ENCODE measurements around the gene OTUB2.

DNA sequence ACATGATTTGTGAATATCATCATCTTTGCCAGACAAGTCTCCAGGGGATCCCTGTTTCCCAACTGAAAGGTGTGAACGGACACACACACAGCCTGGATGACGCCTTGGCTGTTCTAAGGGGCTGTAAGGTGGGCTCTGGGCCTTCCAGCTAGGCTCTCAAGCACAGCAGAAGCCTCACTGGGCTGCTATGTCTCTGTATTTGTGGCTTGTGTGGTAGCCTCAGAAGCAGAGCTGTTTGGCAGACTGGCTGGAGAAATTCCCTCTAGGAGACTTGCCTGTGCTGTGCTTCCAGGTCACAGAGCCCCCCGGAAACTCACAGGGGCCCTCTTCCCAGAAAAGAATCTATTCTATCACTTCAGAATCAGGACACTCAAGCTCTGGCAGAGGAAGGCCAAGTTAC lies 21.4 kb downstream of the OTUB2 start:
- no peak for TF ChIP-seq ARNTL (CRISPR knock-in tag; IDR thresholded peaks at IDR 0.05; ENCODE audit: borderline replicate concordance, low read depth)
- TF ChIP-seq ISL1 (CRISPR knock-in tag; IDR thresholded peaks at IDR 0.05) = no peak
- TF ChIP-seq ZNF8 (CRISPR knock-in tag; IDR thresholded peaks at IDR 0.05) = no peak
- TF ChIP-seq, protein P1, sequence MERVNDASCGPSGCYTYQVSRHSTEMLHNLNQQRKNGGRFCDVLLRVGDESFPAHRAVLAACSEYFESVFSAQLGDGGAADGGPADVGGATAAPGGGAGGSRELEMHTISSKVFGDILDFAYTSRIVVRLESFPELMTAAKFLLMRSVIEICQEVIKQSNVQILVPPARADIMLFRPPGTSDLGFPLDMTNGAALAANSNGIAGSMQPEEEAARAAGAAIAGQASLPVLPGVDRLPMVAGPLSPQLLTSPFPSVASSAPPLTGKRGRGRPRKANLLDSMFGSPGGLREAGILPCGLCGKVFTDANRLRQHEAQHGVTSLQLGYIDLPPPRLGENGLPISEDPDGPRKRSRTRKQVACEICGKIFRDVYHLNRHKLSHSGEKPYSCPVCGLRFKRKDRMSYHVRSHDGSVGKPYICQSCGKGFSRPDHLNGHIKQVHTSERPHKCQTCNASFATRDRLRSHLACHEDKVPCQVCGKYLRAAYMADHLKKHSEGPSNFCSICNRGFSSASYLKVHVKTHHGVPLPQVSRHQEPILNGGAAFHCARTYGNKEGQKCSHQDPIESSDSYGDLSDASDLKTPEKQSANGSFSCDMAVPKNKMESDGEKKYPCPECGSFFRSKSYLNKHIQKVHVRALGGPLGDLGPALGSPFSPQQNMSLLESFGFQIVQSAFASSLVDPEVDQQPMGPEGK (CRISPR knock-in tag; IDR thresholded peaks at IDR 0.05; ENCODE audit: borderline replicate concordance) = no peak
- no peak for TF ChIP-seq ZFP30 (CRISPR knock-in tag; IDR thresholded peaks at IDR 0.05)
- TF ChIP-seq OSR1 (CRISPR knock-in tag; IDR thresholded peaks at IDR 0.05) = no peak
